Fibroblast of lung (primary cell): Measurements from ENCODE around the gene MARK3. TPM values are rescaled to one million over a fixed set of nuclear protein-coding genes. Genes with fewer than 3 reads are reported as not detected.
A peak's percentile ranks its signal among the peaks of the same experiment; 100 is the strongest.

Source experiments
- DNase-seq, 2 donors: peaks; one replicate each; pipeline versions ENCODE4 v3.0.0 to v3.0.0-alpha.2; 2010; ENCODE audit warnings: low read depth in 2 of 2
- H2AFZ ChIP-seq: 2 replicates; pipeline ENCODE4 v1.5.1; 2012; ENCODE audit warnings: low read length, control low read depth, inconsistent platforms
- H3K27ac ChIP-seq: 2 replicates; pipeline ENCODE4 v1.5.1; 2011; ENCODE audit warnings: low read length, control low read depth; ENCODE audit not compliant: insufficient read depth
- H3K27me3 ChIP-seq: 2 replicates; pipeline ENCODE4 v1.5.1; 2011; ENCODE audit warnings: mild to moderate bottlenecking, low read length; ENCODE audit not compliant: control insufficient read depth, insufficient read depth
- H3K36me3 ChIP-seq: 2 replicates; pipeline ENCODE4 v1.5.1; 2011; ENCODE audit warnings: low read length; ENCODE audit not compliant: control insufficient read depth, insufficient read depth
- H3K4me1 ChIP-seq: 2 replicates; pipeline ENCODE4 v1.5.1; 2011; ENCODE audit warnings: low read length; ENCODE audit not compliant: control insufficient read depth, insufficient read depth; ENCODE audit errors: extremely low read depth
- H3K4me2 ChIP-seq: 2 replicates; pipeline ENCODE4 v1.5.1; 2011; ENCODE audit warnings: low read length, control low read depth; ENCODE audit not compliant: insufficient read depth; ENCODE audit errors: extremely low read depth
- H3K4me3 ChIP-seq, 4 experiments: fragments of 200-600 bp in 1 of 4; sonication (generic) in 1 of 4; replicated peaks in 1 of 4; 2 replicates each; pipeline ENCODE4 v1.5.1; 2011 to 2016; ENCODE audit warnings: low read length in 4 of 4, low read depth in 3 of 4, mild to moderate bottlenecking in 3 of 4, control low read depth in 2 of 4, inconsistent platforms in 1 of 4, mixed read lengths in 1 of 4; ENCODE audit not compliant: insufficient read depth in 1 of 4; ENCODE audit errors: control extremely low read depth in 1 of 4
- H3K79me2 ChIP-seq: 2 replicates; pipeline ENCODE4 v1.5.1; 2012; ENCODE audit warnings: mild to moderate bottlenecking, low read length, inconsistent platforms; ENCODE audit not compliant: control insufficient read depth, insufficient read depth
- H3K9ac ChIP-seq: 2 replicates; pipeline ENCODE4 v1.5.1; 2011; ENCODE audit warnings: mild to moderate bottlenecking, low read length, control low read depth; ENCODE audit not compliant: insufficient read depth
- H3K9me3 ChIP-seq: 2 replicates; pipeline ENCODE4 v1.5.1; 2012; ENCODE audit warnings: low read depth, low read length; ENCODE audit not compliant: control insufficient read depth, insufficient read depth
- H4K20me1 ChIP-seq: 2 replicates; pipeline ENCODE4 v1.5.1; 2011; ENCODE audit warnings: low read length; ENCODE audit not compliant: control insufficient read depth, insufficient read depth; ENCODE audit errors: extremely low read depth
- EZH2 ChIP-seq: IDR thresholded peaks from 2 replicates; pipeline ENCODE4 v1.5.1; 2012; ENCODE audit warnings: low read length, control low read depth, mild to moderate bottlenecking; ENCODE audit errors: missing control alignments
- polyA plus RNA-seq, 2 donors: library from polyadenylated mRNA; depleted of rRNA in 1 of 2; stranded (reverse) in 1 of 2; unstranded in 1 of 2; fragments of >200 nt; gene quantifications; 2 replicates each; pipeline ENCODE4 v1.2.1, GENCODE V29; 2011 to 2012; ENCODE audit warnings: missing spikeins in 1 of 2
- total RNA-seq: library from RNA; depleted of rRNA; stranded (reverse); fragments of >200 nt; gene quantifications from 2 replicates; pipeline ENCODE4 v1.2.1, GENCODE V29; 2014
- TF ChIP-seq, protein P1 (sequence below), 2 donors: IDR thresholded peaks in 1 of 2; conservative IDR thresholded peaks in 1 of 2; 1 replicate in 1 of 2; 2 replicates in 1 of 2; pipeline ENCODE4 v1.5.1; 2011 to 2012; ENCODE audit warnings: low read length in 2 of 2, control low read depth in 1 of 2, inconsistent platforms in 1 of 2, low read depth in 1 of 2, mild to moderate bottlenecking in 1 of 2

MARK3 gene
- total and polyA plus RNA-seq, 2 donors (not counting 1 experiment from before 2014, with no cell fraction given) = 76.0 to 119 TPM

DNA sequence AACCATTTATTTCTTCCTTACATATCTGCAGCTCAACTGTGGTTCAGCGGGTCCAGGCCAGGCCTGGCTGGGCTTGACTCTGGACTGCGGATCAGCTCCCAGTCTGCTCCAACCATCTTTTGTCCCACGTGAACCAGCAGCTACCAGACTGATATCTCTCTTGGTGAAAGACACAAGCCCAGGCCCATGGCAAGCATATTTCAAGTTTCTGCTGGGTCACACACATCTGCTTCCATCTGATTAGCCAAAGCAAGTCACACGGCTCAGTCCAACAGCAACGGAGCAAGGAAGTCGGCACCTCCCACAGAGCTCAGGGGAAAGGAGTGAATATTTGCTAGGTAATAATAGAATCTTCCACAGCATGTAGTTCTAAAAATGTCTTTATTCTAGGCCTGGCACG lies 24.7 kb upstream of the MARK3 start:
- Histone ChIP-seq H3K9ac (no peak overlapping the region), H3K36me3 (no peaks in the 10 kb centered on the region), H4K20me1 (no peaks in the 10 kb centered on the region), H2AFZ (no peak overlapping the region), H3K4me2 (no peak overlapping the region), H3K4me1 (peaks cover 2% of the 10 kb centered on the region), H3K27ac (no peak overlapping the region), H3K79me2 (no peaks in the 10 kb centered on the region), H3K9me3 (no peaks in the 10 kb centered on the region), H3K27me3 (no peaks in the 10 kb centered on the region), H3K4me3 (no peak overlapping the region)
- no peak for DNase-seq
- TF ChIP-seq, protein P1, sequence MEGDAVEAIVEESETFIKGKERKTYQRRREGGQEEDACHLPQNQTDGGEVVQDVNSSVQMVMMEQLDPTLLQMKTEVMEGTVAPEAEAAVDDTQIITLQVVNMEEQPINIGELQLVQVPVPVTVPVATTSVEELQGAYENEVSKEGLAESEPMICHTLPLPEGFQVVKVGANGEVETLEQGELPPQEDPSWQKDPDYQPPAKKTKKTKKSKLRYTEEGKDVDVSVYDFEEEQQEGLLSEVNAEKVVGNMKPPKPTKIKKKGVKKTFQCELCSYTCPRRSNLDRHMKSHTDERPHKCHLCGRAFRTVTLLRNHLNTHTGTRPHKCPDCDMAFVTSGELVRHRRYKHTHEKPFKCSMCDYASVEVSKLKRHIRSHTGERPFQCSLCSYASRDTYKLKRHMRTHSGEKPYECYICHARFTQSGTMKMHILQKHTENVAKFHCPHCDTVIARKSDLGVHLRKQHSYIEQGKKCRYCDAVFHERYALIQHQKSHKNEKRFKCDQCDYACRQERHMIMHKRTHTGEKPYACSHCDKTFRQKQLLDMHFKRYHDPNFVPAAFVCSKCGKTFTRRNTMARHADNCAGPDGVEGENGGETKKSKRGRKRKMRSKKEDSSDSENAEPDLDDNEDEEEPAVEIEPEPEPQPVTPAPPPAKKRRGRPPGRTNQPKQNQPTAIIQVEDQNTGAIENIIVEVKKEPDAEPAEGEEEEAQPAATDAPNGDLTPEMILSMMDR (conservative IDR thresholded peaks at IDR 0.05 in 1 of 2, IDR thresholded peaks at IDR 0.05 in 1 of 2; ENCODE audit: low read depth in 1 of 2, low read length in 2 of 2) = no peak
- no peak for TF ChIP-seq EZH2

DNA sequence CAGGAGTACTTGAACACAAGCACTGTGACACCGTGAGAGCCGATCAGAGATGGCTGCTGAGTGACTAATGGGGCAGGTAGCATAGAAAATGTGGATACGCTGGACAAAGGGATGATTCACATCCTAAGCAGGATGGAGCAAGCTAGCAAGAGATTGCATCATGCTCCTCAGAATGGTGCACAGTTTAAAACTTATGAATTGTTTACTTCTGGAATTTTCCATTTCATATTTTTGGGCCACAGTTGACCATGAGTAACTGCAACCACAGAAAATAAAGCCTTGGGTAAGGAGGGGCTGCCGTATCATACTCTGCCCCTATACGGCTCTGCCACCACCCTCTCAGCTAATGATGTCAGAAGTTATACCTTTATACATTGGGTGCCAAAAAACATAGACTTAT lies 23.3 kb upstream of the MARK3 start:
- Histone ChIP-seq H3K27ac (peak overlapping the region; percentile 37), H3K79me2 (no peaks in the 10 kb centered on the region), H3K27me3 (no peaks in the 10 kb centered on the region), H3K4me1 (no peaks in the 10 kb centered on the region), H3K9me3 (no peaks in the 10 kb centered on the region), H4K20me1 (no peaks in the 10 kb centered on the region), H3K9ac (no peak overlapping the region), H3K36me3 (no peaks in the 10 kb centered on the region), H2AFZ (no peak overlapping the region), H3K4me3 (no peak overlapping the region), H3K4me2 (peak overlapping the region; percentile 11)
- DNase-seq = peak; percentile 97 to 98
- no peak for TF ChIP-seq EZH2
- TF ChIP-seq, protein P1 (conservative IDR thresholded peaks at IDR 0.05 in 1 of 2, IDR thresholded peaks at IDR 0.05 in 1 of 2; ENCODE audit: low read depth in 1 of 2, low read length in 2 of 2) = no peak

- Histone ChIP-seq H3K79me2 (no peaks in the 10 kb centered on the region), H4K20me1 (no peaks in the 10 kb centered on the region), H3K4me3 (no peak overlapping the region), H3K27ac (no peak overlapping the region), H3K4me1 (no peaks in the 10 kb centered on the region), H3K36me3 (no peaks in the 10 kb centered on the region), H3K9ac (no peak overlapping the region), H3K9me3 (no peaks in the 10 kb centered on the region), H2AFZ (no peak overlapping the region), H3K4me2 (no peak overlapping the region), H3K27me3 (no peaks in the 10 kb centered on the region)
- TF ChIP-seq EZH2 = no peak
- TF ChIP-seq, protein P1 (conservative IDR thresholded peaks at IDR 0.05 in 1 of 2, IDR thresholded peaks at IDR 0.05 in 1 of 2; ENCODE audit: low read depth in 1 of 2, low read length in 2 of 2) = no peak
- DNase-seq = peak in 1 of 2 donors; percentile 33
Observed at GRCh38 chr14:103362780-103363179, 22.4 kb upstream of the MARK3 start.
